ENCODE data around the gene ITGB7.

DNA sequence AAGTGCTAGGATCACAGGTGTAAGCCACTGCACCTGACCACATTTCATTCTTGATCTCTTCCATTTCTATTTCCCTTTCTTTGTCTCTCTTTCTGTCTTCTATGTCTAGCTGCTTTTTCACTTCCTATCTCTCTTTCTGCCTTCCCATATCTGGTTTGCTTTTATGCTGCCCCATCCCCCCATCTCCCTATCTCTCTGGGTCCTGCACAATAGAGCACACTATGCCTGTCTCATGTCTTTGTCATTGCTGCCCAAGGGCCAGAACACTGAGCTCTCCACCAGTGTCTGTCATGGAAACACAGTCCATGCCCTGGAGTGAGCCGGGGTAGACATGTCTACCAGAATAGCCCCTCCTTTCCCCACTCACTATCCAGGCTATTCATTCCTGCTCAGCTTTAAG lies 37.3 kb upstream of the ITGB7 start:
- TF ChIP-seq, protein P1, sequence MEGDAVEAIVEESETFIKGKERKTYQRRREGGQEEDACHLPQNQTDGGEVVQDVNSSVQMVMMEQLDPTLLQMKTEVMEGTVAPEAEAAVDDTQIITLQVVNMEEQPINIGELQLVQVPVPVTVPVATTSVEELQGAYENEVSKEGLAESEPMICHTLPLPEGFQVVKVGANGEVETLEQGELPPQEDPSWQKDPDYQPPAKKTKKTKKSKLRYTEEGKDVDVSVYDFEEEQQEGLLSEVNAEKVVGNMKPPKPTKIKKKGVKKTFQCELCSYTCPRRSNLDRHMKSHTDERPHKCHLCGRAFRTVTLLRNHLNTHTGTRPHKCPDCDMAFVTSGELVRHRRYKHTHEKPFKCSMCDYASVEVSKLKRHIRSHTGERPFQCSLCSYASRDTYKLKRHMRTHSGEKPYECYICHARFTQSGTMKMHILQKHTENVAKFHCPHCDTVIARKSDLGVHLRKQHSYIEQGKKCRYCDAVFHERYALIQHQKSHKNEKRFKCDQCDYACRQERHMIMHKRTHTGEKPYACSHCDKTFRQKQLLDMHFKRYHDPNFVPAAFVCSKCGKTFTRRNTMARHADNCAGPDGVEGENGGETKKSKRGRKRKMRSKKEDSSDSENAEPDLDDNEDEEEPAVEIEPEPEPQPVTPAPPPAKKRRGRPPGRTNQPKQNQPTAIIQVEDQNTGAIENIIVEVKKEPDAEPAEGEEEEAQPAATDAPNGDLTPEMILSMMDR (conservative IDR thresholded peaks at IDR 0.05; ENCODE audit: low read depth, low read length) = no peak
- TF ChIP-seq EZH2 (IDR thresholded peaks at IDR 0.05; ENCODE audit: low read length, unreplicated experiment) (no peak), EZH2phosphoT487 (IDR thresholded peaks at IDR 0.05; ENCODE audit: borderline replicate concordance, low read length) (no peak)
